ENCODE results near the gene MRPL54.

GRCh38 chr19:3781603-3782002 lies 19.1 kb downstream of the MRPL54 start:
- TF ChIP-seq CTCF (conservative IDR thresholded peaks at IDR 0.05; ENCODE audit: low read depth in 2 of 2) (no peak), EZH2phosphoT487 (IDR thresholded peaks at IDR 0.05; ENCODE audit: unreplicated experiment) (no peak), EZH2 (IDR thresholded peaks at IDR 0.05; ENCODE audit: low read depth, unreplicated experiment) (no peak), ETS1 (IDR thresholded peaks at IDR 0.05) (no peak), POLR2AphosphoS5 (IDR thresholded peaks at IDR 0.05; ENCODE audit: low read depth) (no peak), REST (IDR thresholded peaks at IDR 0.05; ENCODE audit: unreplicated experiment) (no peak), CREB1 (CRISPR knock-in tag; IDR thresholded peaks at IDR 0.05; ENCODE audit: low read depth) (no peak), ZNF462 (CRISPR knock-in tag; IDR thresholded peaks at IDR 0.05) (no peak), ZNF331 (CRISPR knock-in tag; IDR thresholded peaks at IDR 0.05; ENCODE audit: low read depth) (no peak), STAT1 (IDR thresholded peaks at IDR 0.05; ENCODE audit: unreplicated experiment) (no peak), JUNB (IDR thresholded peaks at IDR 0.05; ENCODE audit: unreplicated experiment) (no peak)
